Loucy (cell line): ENCODE results near the gene SURF1.

Source experiments
- H2AFZ ChIP-seq: fragments of 200-600 bp; sonication (generic); 2 replicates; pipeline ENCODE4 v1.6.0; 2016; ENCODE audit warnings: antibody characterized with exemption, mild to moderate bottlenecking, low read length, moderate library complexity
- H3F3A ChIP-seq: fragments of 200-600 bp; 2 replicates; pipeline ENCODE4 v1.6.0; 2016; ENCODE audit warnings: antibody characterized with exemption, low read depth, mild to moderate bottlenecking
- H3K27me3 ChIP-seq: fragments of 200-600 bp; sonication (generic); 2 replicates; pipeline ENCODE4 v1.6.1; 2014; ENCODE audit warnings: low read length, mild to moderate bottlenecking; ENCODE audit not compliant: insufficient read depth, poor library complexity, severe bottlenecking
- H3K36me3 ChIP-seq: fragments of 200-600 bp; sonication (generic); 2 replicates; pipeline ENCODE4 v1.6.1; 2016; ENCODE audit warnings: low read length; ENCODE audit not compliant: insufficient read depth
- H3K4me1 ChIP-seq: fragments of 200-600 bp; sonication (generic); 2 replicates; pipeline ENCODE4 v1.5.1; 2014; ENCODE audit warnings: low read length, mild to moderate bottlenecking; ENCODE audit not compliant: insufficient read depth, poor library complexity, severe bottlenecking
- H3K4me2 ChIP-seq: fragments of 200-600 bp; sonication (generic); 2 replicates; pipeline ENCODE4 v1.6.0; 2014; ENCODE audit warnings: antibody characterized with exemption, low read length, low read depth, mild to moderate bottlenecking; ENCODE audit not compliant: poor library complexity, severe bottlenecking
- H3K4me3 ChIP-seq: fragments of 200-600 bp; sonication (generic); 2 replicates; pipeline ENCODE4 v1.5.1; 2014; ENCODE audit warnings: low read length, mild to moderate bottlenecking, mixed read lengths; ENCODE audit not compliant: poor library complexity, severe bottlenecking
- H3K79me2 ChIP-seq: fragments of 200-600 bp; sonication (generic); 2 replicates; pipeline ENCODE4 v1.6.1; 2014; ENCODE audit warnings: low read length; ENCODE audit not compliant: insufficient read depth
- H3K9ac ChIP-seq: fragments of 200-600 bp; sonication (generic); 2 replicates; pipeline ENCODE4 v1.6.0; 2014; ENCODE audit warnings: mild to moderate bottlenecking, low read depth, low read length, moderate library complexity; ENCODE audit not compliant: poor library complexity, severe bottlenecking
- H3K9me2 ChIP-seq: fragments of 200-600 bp; sonication (generic); replicated peaks from 2 replicates; pipeline ENCODE4 v1.6.1; 2016; ENCODE audit warnings: low read depth, low read length, mixed read lengths
- H3K9me3 ChIP-seq: fragments of 200-600 bp; sonication (generic); 2 replicates; pipeline ENCODE4 v1.6.1; 2014; ENCODE audit warnings: mild to moderate bottlenecking, antibody characterized with exemption, low read length, low read depth; ENCODE audit not compliant: insufficient read depth
- H4K20me1 ChIP-seq: fragments of 200-600 bp; sonication (generic); 2 replicates; pipeline ENCODE4 v1.6.0; 2014; ENCODE audit warnings: antibody characterized with exemption, low read length, mild to moderate bottlenecking; ENCODE audit not compliant: insufficient read depth, poor library complexity, severe bottlenecking
- CTCF ChIP-seq: fragments of 200-600 bp; sonication (generic); conservative IDR thresholded peaks from 2 replicates; pipeline ENCODE4 v1.5.1; 2014; ENCODE audit warnings: mild to moderate bottlenecking, antibody characterized with exemption, low read length
- EZH2phosphoT487 ChIP-seq: fragments of 200-600 bp; IDR thresholded peaks from 2 replicates; pipeline ENCODE4 v1.6.1; 2018; ENCODE audit warnings: antibody characterized with exemption, mild to moderate bottlenecking, moderate library complexity, borderline replicate concordance

Gene SURF1

GRCh38 chr9:133347985-133348717, 8.1 kb downstream of the SURF1 start, which contains the start of the genes MED22 and RPL7A:
Gene MED22, minus strand, starts transcription at chr9:133348131. Its CDS starts 1,469 bp downstream, at chr9:133346662.
Gene RPL7A, plus strand, starts transcription at chr9:133348218. Its CDS starts 26 bp downstream, at chr9:133348244.
- Histone ChIP-seq H3F3A (peaks cover 11% of the 10 kb centered on the region; the same call in 1 of the 2 replicates), H3K4me1 (peaks cover 32% of the 10 kb centered on the region), H3K79me2 (peaks cover 67% of the 10 kb centered on the region), H3K27me3 (peaks cover 8% of the 10 kb centered on the region), H3K4me3 (peak within 1 kb of the TSS; percentile 97), H3K9ac (peak within 1 kb of the TSS; percentile 100), H3K36me3 (peaks cover 51% of the 10 kb centered on the region), H4K20me1 (peaks cover 57% of the 10 kb centered on the region), H2AFZ (peak within 1 kb of the TSS; percentile 74; the same call in 1 of the 2 replicates), H3K9me2 (no peaks in the 10 kb centered on the region), H3K9me3 (no peaks in the 10 kb centered on the region), H3K4me2 (peak within 1 kb of the TSS; percentile 99)
- no peak for TF ChIP-seq EZH2phosphoT487

GRCh38 chr9:133347515-133347984, 8.7 kb downstream of the SURF1 start:
- H4K20me1 ChIP-seq: peaks cover 57% of the 10 kb centered on the region
- H3F3A ChIP-seq: peaks cover 11% of the 10 kb centered on the region; the same call in 1 of the 2 replicates

GRCh38 chr9:133346021-133346785, 10.1 kb downstream of the SURF1 start:
- peaks cover 60% of the 10 kb centered on the region for H3K79me2 ChIP-seq
- H3K9ac ChIP-seq: peak overlapping the region; percentile 100
- H3K4me1 ChIP-seq: peaks cover 32% of the 10 kb centered on the region
- H4K20me1 ChIP-seq: peaks cover 45% of the 10 kb centered on the region
- peaks cover 39% of the 10 kb centered on the region; the same call in 1 of the 2 replicates for H3K36me3 ChIP-seq
- TF ChIP-seq CTCF: no peak
- no peak for TF ChIP-seq EZH2phosphoT487
- no peaks in the 10 kb centered on the region for H3K9me3 ChIP-seq
- H3K27me3 ChIP-seq: peaks cover 8% of the 10 kb centered on the region
- H3F3A ChIP-seq: peaks cover 4% of the 10 kb centered on the region; the same call in 1 of the 2 replicates
- H3K4me2 ChIP-seq: peak overlapping the region; percentile 83
- no peaks in the 10 kb centered on the region for H3K9me2 ChIP-seq
- no peak overlapping the region for H2AFZ ChIP-seq
- H3K4me3 ChIP-seq: peak overlapping the region; percentile 97

More at GRCh38 chr9:133347515-133347984, 8.7 kb downstream of the SURF1 start:
- Histone ChIP-seq H3K36me3 (peaks cover 50% of the 10 kb centered on the region), H3K9me2 (no peaks in the 10 kb centered on the region), H3K9ac (peak overlapping the region; percentile 100), H3K27me3 (peaks cover 8% of the 10 kb centered on the region), H3K9me3 (no peaks in the 10 kb centered on the region), H3K4me1 (peaks cover 32% of the 10 kb centered on the region), H3K79me2 (peaks cover 67% of the 10 kb centered on the region), H3K4me2 (peak overlapping the region; percentile 83), H2AFZ (peak overlapping the region; percentile 74; the same call in 1 of the 2 replicates), H3K4me3 (peak overlapping the region; percentile 97)
- TF ChIP-seq CTCF (0 out of 2 replicates have a peak, but pooled peaks have one; percentile 11), EZH2phosphoT487 (no peak)
